B cell (primary cell): ENCODE results near the gene CEBPB.

ENCODE experiments used
- CTCF ChIP-seq: fragments of 200-600 bp; IDR thresholded peaks from one replicate; pipeline ENCODE4 v1.8.0; 2022; ENCODE audit warnings: antibody characterized with exemption, mild to moderate bottlenecking
- EZH2 ChIP-seq: IDR thresholded peaks from 2 replicates; pipeline ENCODE4 v1.6.1; 2012; ENCODE audit warnings: borderline replicate concordance, low read depth, mild to moderate bottlenecking, moderate library complexity, low read length; ENCODE audit not compliant: insufficient read depth, poor library complexity, severe bottlenecking

GRCh38 chr20:50163570-50164317 is 26.9 kb upstream of the CEBPB start:
- TF ChIP-seq CTCF (no peak), EZH2 (no peak)
